ENCODE measurements around the gene RASA2.

DNA sequence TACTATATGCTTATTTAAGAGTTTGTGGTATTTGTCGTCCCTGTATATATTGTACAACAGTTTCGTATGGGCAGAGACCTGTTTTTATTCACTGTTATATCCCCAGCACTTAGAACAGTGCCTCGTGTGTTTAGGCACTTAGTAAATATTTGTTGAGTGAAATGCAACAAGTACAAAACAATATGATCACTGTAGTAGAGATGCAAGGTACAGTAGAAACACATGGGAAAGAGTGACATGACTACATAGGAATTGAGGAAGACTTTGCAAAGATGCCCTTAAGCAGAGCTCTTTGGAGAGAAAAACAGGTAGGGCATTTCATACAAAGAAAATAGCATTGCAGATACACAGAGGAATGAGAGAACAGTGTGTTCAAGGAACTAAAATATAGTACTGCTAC lies 18.3 kb downstream of the RASA2 start:
- TF ChIP-seq, protein P1, sequence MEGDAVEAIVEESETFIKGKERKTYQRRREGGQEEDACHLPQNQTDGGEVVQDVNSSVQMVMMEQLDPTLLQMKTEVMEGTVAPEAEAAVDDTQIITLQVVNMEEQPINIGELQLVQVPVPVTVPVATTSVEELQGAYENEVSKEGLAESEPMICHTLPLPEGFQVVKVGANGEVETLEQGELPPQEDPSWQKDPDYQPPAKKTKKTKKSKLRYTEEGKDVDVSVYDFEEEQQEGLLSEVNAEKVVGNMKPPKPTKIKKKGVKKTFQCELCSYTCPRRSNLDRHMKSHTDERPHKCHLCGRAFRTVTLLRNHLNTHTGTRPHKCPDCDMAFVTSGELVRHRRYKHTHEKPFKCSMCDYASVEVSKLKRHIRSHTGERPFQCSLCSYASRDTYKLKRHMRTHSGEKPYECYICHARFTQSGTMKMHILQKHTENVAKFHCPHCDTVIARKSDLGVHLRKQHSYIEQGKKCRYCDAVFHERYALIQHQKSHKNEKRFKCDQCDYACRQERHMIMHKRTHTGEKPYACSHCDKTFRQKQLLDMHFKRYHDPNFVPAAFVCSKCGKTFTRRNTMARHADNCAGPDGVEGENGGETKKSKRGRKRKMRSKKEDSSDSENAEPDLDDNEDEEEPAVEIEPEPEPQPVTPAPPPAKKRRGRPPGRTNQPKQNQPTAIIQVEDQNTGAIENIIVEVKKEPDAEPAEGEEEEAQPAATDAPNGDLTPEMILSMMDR (IDR thresholded peaks at IDR 0.05), result no peak
- TF ChIP-seq POLR2A (IDR thresholded peaks at IDR 0.05) (no peak), POLR2AphosphoS5 (IDR thresholded peaks at IDR 0.05) (no peak)

Data from transverse colon (tissue), 4 donors.